ENCODE results near the gene CGB1.

Gene CGB1

GRCh38 chr19:48993175-48994034 lies 43.3 kb downstream of the CGB1 start, which contains the start of the genes GYS1 and RUVBL2:
TSS of gene GYS1 (minus strand) at chr19:48993309. CDS start at chr19:48993112, 197 bp downstream.
TSS of gene RUVBL2 (plus strand) at chr19:48993887. CDS start at chr19:48993912, 25 bp downstream.
- peak; percentile 99 for DNase-seq

- DNase-seq, result no peak
Measured at GRCh38 chr19:48992581-48993174, 44.0 kb downstream of the CGB1 start.

- no peak for DNase-seq
Measured at GRCh38 chr19:48991873-48992580, 44.7 kb downstream of the CGB1 start.

- DNase-seq, result no peak
Measured at GRCh38 chr19:48991011-48991609, 45.6 kb downstream of the CGB1 start.

GRCh38 chr19:48990400-48990799 lies 46.3 kb downstream of the CGB1 start:
- DNase-seq, result no peak

GRCh38 chr19:48989701-48990291 lies 46.9 kb downstream of the CGB1 start:
- no peak for DNase-seq

GRCh38 chr19:48988860-48989259 lies 47.8 kb downstream of the CGB1 start:
- no peak for DNase-seq

GRCh38 chr19:48988286-48988685 lies 48.4 kb downstream of the CGB1 start:
- no peak for DNase-seq

- DNase-seq, result no peak
Measured at GRCh38 chr19:48987323-48987722, 49.4 kb downstream of the CGB1 start.

GRCh38 chr19:48986211-48986610 lies 50.5 kb downstream of the CGB1 start:
- DNase-seq, result no peak

- no peak for DNase-seq
Measured at GRCh38 chr19:48985711-48986110, 51.0 kb downstream of the CGB1 start.

All from NCI-H774 (cell line).